IMR-90 (cell line): ENCODE measurements around the gene PCCA. TPM values are rescaled to one million over a fixed set of nuclear protein-coding genes. Genes with fewer than 3 reads are reported as not detected.

ENCODE experiments used
- ATAC-seq: fragments of 200-7000 bp; cut with Tn5 transposase; 2 replicates; pipeline ENCODE4 v1.9.1; 2020; ENCODE audit warnings: low read depth, mild to moderate bottlenecking, moderate library complexity
- BruUV-seq: library from RNA; stranded (reverse); fragments of 400-500 nt; replicated peaks from 2 replicates; lab custom pipeline; 2021; lab: Mats Ljungman, UMichigan
- CTCF ChIA-PET: fragments of 300-600 bp; formaldehyde crosslinking; extraction: SDS; loops from one replicate; lab custom pipeline; 2021; ENCODE audit warnings: antibody characterized with exemption; lab: Yijun Ruan, JAX
- POLR2A ChIA-PET: fragments of 300-600 bp; sonication (Branson Sonifier 250); formaldehyde crosslinking; loops from one replicate; lab custom pipeline; 2022; ENCODE audit warnings: antibody characterized with exemption; ENCODE audit not compliant: unreplicated experiment; lab: Charles Lee
- DNase-seq: peaks from one replicate; pipeline ENCODE4 v3.0.0; 2013
- H2AFZ ChIP-seq: replicated peaks from 2 replicates; pipeline ENCODE3; 2013; ENCODE audit warnings: low read length, mild to moderate bottlenecking; ENCODE audit not compliant: poor library complexity
- H2AK5ac ChIP-seq: 2 replicates; pipeline ENCODE4 v1.6.1; 2013; ENCODE audit warnings: low read depth, low read length, inconsistent platforms
- H2AK9ac ChIP-seq: replicated peaks from 2 replicates; pipeline ENCODE3; 2013; ENCODE audit warnings: mild to moderate bottlenecking, low read depth, low read length, moderate library complexity; ENCODE audit not compliant: poor library complexity
- H2BK120ac ChIP-seq: 2 replicates; pipeline ENCODE4 v1.6.1; 2013; ENCODE audit warnings: low read depth, low read length, inconsistent platforms
- H2BK15ac ChIP-seq: 3 replicates; pipeline ENCODE4 v1.6.1; 2013; ENCODE audit warnings: low read depth, low read length, inconsistent platforms
- H2BK20ac ChIP-seq: 2 replicates; pipeline ENCODE4 v1.6.1; 2013; ENCODE audit warnings: low read depth, mild to moderate bottlenecking, inconsistent platforms, low read length, moderate library complexity
- H2BK5ac ChIP-seq: 2 replicates; pipeline ENCODE4 v1.6.1; 2013; ENCODE audit warnings: mild to moderate bottlenecking, low read depth, low read length, inconsistent platforms; ENCODE audit not compliant: poor library complexity, severe bottlenecking
- H3K14ac ChIP-seq: replicated peaks from 2 replicates; pipeline ENCODE4 v1.6.1; 2013; ENCODE audit warnings: low read depth, low read length, inconsistent platforms
- H3K18ac ChIP-seq: 2 replicates; pipeline ENCODE4 v1.6.1; 2013; ENCODE audit warnings: low read depth, low read length, control low read depth
- H3K23ac ChIP-seq: 2 replicates; pipeline ENCODE4 v1.6.1; 2013; ENCODE audit warnings: low read depth, low read length, inconsistent platforms
- H3K27ac ChIP-seq: 2 replicates; pipeline ENCODE4 v1.5.1; 2013; ENCODE audit warnings: mild to moderate bottlenecking, control low read depth, low read length; ENCODE audit not compliant: insufficient read depth
- H3K27me3 ChIP-seq: 2 replicates; pipeline ENCODE4 v1.6.1; 2013; ENCODE audit warnings: low read length; ENCODE audit not compliant: control insufficient read depth, insufficient read depth
- H3K36me3 ChIP-seq: 2 replicates; pipeline ENCODE4 v1.6.1; 2013; ENCODE audit warnings: low read length, mixed read lengths; ENCODE audit not compliant: control insufficient read depth, insufficient read depth
- H3K4ac ChIP-seq: 2 replicates; pipeline ENCODE4 v1.6.1; 2013; ENCODE audit warnings: low read depth, low read length, inconsistent platforms
- H3K4me1 ChIP-seq: 2 replicates; pipeline ENCODE4 v1.6.1; 2013; ENCODE audit warnings: low read length, mixed read lengths; ENCODE audit not compliant: control insufficient read depth, insufficient read depth
- H3K4me2 ChIP-seq: 2 replicates; pipeline ENCODE4 v1.6.1; 2013; ENCODE audit warnings: low read depth, mild to moderate bottlenecking, control low read depth, low read length, moderate library complexity
- H3K4me3 ChIP-seq: 2 replicates; pipeline ENCODE4 v1.5.1; 2013; ENCODE audit warnings: low read depth, mild to moderate bottlenecking, control low read depth, low read length, moderate library complexity; ENCODE audit not compliant: insufficient read depth
- H3K56ac ChIP-seq: 2 replicates; pipeline ENCODE4 v1.6.1; 2013; ENCODE audit warnings: low read length, inconsistent platforms; ENCODE audit not compliant: insufficient read depth; ENCODE audit errors: extremely low read depth
- H3K79me1 ChIP-seq, 2 experiments: 2 replicates each; pipeline ENCODE4 v1.6.1; 2013; ENCODE audit warnings: low read length in 2 of 2, inconsistent platforms in 1 of 2, low read depth in 1 of 2
- H3K9ac ChIP-seq: 2 replicates; pipeline ENCODE4 v1.6.1; 2013; ENCODE audit warnings: low read depth, low read length, control low read depth
- H3K9me1 ChIP-seq: 2 replicates; pipeline ENCODE4 v1.6.1; 2013; ENCODE audit warnings: low read length, inconsistent platforms; ENCODE audit not compliant: insufficient read depth
- H3K9me3 ChIP-seq: 2 replicates; pipeline ENCODE4 v1.6.1; 2013; ENCODE audit warnings: low read length; ENCODE audit not compliant: control insufficient read depth, insufficient read depth
- H4K20me1 ChIP-seq: 2 replicates; pipeline ENCODE4 v1.6.1; 2013; ENCODE audit warnings: low read length, inconsistent platforms; ENCODE audit not compliant: insufficient read depth
- H4K5ac ChIP-seq: 2 replicates; pipeline ENCODE4 v1.6.1; 2013; ENCODE audit warnings: mild to moderate bottlenecking, low read depth, low read length, control low read depth
- H4K8ac ChIP-seq, 2 experiments: 2 replicates each; pipeline ENCODE4 v1.6.1; 2013; ENCODE audit warnings: low read depth in 2 of 2, low read length in 2 of 2, control low read depth in 1 of 2, inconsistent platforms in 1 of 2
- H4K91ac ChIP-seq: 2 replicates; pipeline ENCODE4 v1.6.1; 2013; ENCODE audit warnings: low read depth, low read length, inconsistent platforms; ENCODE audit not compliant: insufficient read depth
- BHLHE40 ChIP-seq: fragments of 150-350 bp; IDR thresholded peaks from 2 replicates; pipeline ENCODE4 v1.6.1; 2016; ENCODE audit warnings: mild to moderate bottlenecking, low read depth, low read length
- CHD1 ChIP-seq: IDR thresholded peaks from 2 replicates; pipeline ENCODE4 v1.6.1; 2012; ENCODE audit warnings: low read depth, low read length, improper control_type of control experiment
- CTCF ChIP-seq: conservative IDR thresholded peaks from 2 replicates; pipeline ENCODE4 v1.5.1; 2012; ENCODE audit warnings: mild to moderate bottlenecking, low read depth, low read length, improper control_type of control experiment
- FOS ChIP-seq: fragments of 150-350 bp; IDR thresholded peaks from 2 replicates; pipeline ENCODE4 v1.6.1; 2016; ENCODE audit warnings: low read depth, low read length
- MAFK ChIP-seq: IDR thresholded peaks from 2 replicates; pipeline ENCODE4 v1.6.1; 2012; ENCODE audit warnings: low read depth, low read length, improper control_type of control experiment
- MAZ ChIP-seq: IDR thresholded peaks from 2 replicates; pipeline ENCODE4 v1.6.1; 2012; ENCODE audit warnings: low read depth, mild to moderate bottlenecking, low read length, improper control_type of control experiment, moderate library complexity, borderline replicate concordance
- NFE2L2 ChIP-seq: fragments of 150-350 bp; IDR thresholded peaks from 2 replicates; pipeline ENCODE4 v1.6.1; 2016; ENCODE audit warnings: low read depth, mild to moderate bottlenecking, low read length
- POLR2A ChIP-seq: IDR thresholded peaks from 2 replicates; pipeline ENCODE4 v1.6.1; 2012; ENCODE audit warnings: mild to moderate bottlenecking, low read depth, low read length
- RAD21 ChIP-seq: IDR thresholded peaks from 2 replicates; pipeline ENCODE4 v1.6.1; 2012; ENCODE audit warnings: low read length, improper control_type of control experiment
- SMC3 ChIP-seq: fragments of 150-350 bp; IDR thresholded peaks from 2 replicates; pipeline ENCODE4 v1.6.1; 2016; ENCODE audit warnings: low read depth, mild to moderate bottlenecking, antibody characterized with exemption, low read length, moderate library complexity
- WGBS, 2 experiments: methylation state at CpG; one replicate each; pipeline versions ENCODE4 v1.1.5 to v1.1.7; 2013; ENCODE audit warnings: missing lambda C conversion rate in 2 of 2; ENCODE audit not compliant: insufficient read length in 1 of 2; ENCODE audit errors: extremely low coverage in 2 of 2; 5-methylcytosine and 5-hydroxymethylcytosine counted together
- dilution Hi-C: fragments of 300-500 bp; cut with HindIII; formaldehyde crosslinking; loops from one replicate; pipeline ENCODE4 v1.14.3; 2018; ENCODE audit warnings: low sequenced_read_pairs; ENCODE audit not compliant: unreplicated experiment
- in situ Hi-C: fragments of 300-500 bp; cut with MboI; formaldehyde crosslinking; loops from 3 replicates; pipeline ENCODE4 v1.14.3; 2019; ENCODE audit warnings: low sequenced_read_pairs, inconsistent platforms, mixed read lengths
- intact Hi-C: fragments of 100-400 bp; cut with micrococcal nuclease; formaldehyde crosslinking; loops from 2 replicates; pipeline ENCODE4 v1.10.0; 2022
- polyA plus RNA-seq, 3 experiments: library from polyadenylated mRNA; depleted of rRNA; stranded (reverse); fragments of >200 nt; gene quantifications; 2 replicates each; pipeline ENCODE4 v1.2.3, GENCODE V29; 2012; ENCODE audit warnings: low replicate concordance in 1 of 3
- total RNA-seq: library from RNA; depleted of rRNA; stranded (reverse); fragments of >200 nt; gene quantifications from 2 replicates; pipeline ENCODE4 v1.2.3, GENCODE V29; 2012
- TF ChIP-seq, protein P1 (sequence below): fragments of 150-350 bp; IDR thresholded peaks from 2 replicates; pipeline ENCODE4 v1.6.1; 2016; ENCODE audit warnings: low read depth, mild to moderate bottlenecking, low read length, moderate library complexity, borderline replicate concordance
- TF ChIP-seq, protein P2 (sequence below): fragments of 150-350 bp; IDR thresholded peaks from 2 replicates; pipeline ENCODE4 v1.6.1; 2017; ENCODE audit warnings: mild to moderate bottlenecking, antibody characterized with exemption, low read length, low read depth

PCCA gene
- total and polyA plus RNA-seq, 2 of the 4 experiments (the other 2 are of a cell fraction): 7.6 to 24.0 TPM

GRCh38 chr13:100314132-100314910 lies 225.4 kb downstream of the PCCA start:
- H3K4ac ChIP-seq: no peak overlapping the region
- no peak overlapping the region for H2BK5ac ChIP-seq
- H3K27ac ChIP-seq: no peak overlapping the region
- no peak overlapping the region for H4K8ac ChIP-seq
- no peak overlapping the region for H2AK9ac ChIP-seq
- H4K91ac ChIP-seq: no peak overlapping the region
- H3K4me2 ChIP-seq: no peak overlapping the region
- no peak overlapping the region for H2AFZ ChIP-seq
- dilution Hi-C loops: no loop called here
- no peak overlapping the region for H3K14ac ChIP-seq
- CTCF ChIA-PET: no interaction called here
- H3K18ac ChIP-seq: no peak overlapping the region
- H3K27me3 ChIP-seq: no peaks in the 10 kb centered on the region
- H3K4me3 ChIP-seq: no peak overlapping the region
- H2BK15ac ChIP-seq: no peak overlapping the region
- in situ Hi-C loops: no loop called here
- intact Hi-C loops: no loop called here
- no peak overlapping the region for H3K9ac ChIP-seq
- POLR2A ChIA-PET: interaction anchor here (0.6 kb wide), 1 partner anchor 977 kb away, joined by 7 read pairs; no protein-coding TSS in a partner anchor
- H2BK120ac ChIP-seq: no peak overlapping the region
- BruUV-seq: no TSS peak
- H2AK5ac ChIP-seq: no peak overlapping the region
- H3K9me3 ChIP-seq: no peaks in the 10 kb centered on the region
- H3K9me1 ChIP-seq: 0 out of 2 replicates have a peak, but pooled peaks cover 3% of the 10 kb centered on the region
- no peak overlapping the region for H2BK20ac ChIP-seq
- no peaks in the 10 kb centered on the region; a peak in 1 of 4 replicates for H3K79me1 ChIP-seq
- H3K56ac ChIP-seq: no peak overlapping the region
- WGBS, 2 experiments: no CpG with 5 or more reads among the region's 2 CpGs
- TF ChIP-seq, protein P1, sequence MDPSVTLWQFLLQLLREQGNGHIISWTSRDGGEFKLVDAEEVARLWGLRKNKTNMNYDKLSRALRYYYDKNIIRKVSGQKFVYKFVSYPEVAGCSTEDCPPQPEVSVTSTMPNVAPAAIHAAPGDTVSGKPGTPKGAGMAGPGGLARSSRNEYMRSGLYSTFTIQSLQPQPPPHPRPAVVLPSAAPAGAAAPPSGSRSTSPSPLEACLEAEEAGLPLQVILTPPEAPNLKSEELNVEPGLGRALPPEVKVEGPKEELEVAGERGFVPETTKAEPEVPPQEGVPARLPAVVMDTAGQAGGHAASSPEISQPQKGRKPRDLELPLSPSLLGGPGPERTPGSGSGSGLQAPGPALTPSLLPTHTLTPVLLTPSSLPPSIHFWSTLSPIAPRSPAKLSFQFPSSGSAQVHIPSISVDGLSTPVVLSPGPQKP: no peak
- no peak for TF ChIP-seq MAZ
- TF ChIP-seq SMC3: no peak
- no peak for TF ChIP-seq FOS
- TF ChIP-seq BHLHE40: no peak
- no peak for TF ChIP-seq MAFK
- no peak for TF ChIP-seq CHD1
- no peak for TF ChIP-seq CTCF
- TF ChIP-seq NFE2L2: no peak
- no peak for TF ChIP-seq RAD21
- no peak for TF ChIP-seq POLR2A
- TF ChIP-seq, protein P2, sequence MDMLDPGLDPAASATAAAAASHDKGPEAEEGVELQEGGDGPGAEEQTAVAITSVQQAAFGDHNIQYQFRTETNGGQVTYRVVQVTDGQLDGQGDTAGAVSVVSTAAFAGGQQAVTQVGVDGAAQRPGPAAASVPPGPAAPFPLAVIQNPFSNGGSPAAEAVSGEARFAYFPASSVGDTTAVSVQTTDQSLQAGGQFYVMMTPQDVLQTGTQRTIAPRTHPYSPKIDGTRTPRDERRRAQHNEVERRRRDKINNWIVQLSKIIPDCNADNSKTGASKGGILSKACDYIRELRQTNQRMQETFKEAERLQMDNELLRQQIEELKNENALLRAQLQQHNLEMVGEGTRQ: no peak
- no peak overlapping the region for H3K23ac ChIP-seq
- H4K5ac ChIP-seq: no peak overlapping the region
- peaks cover 7% of the 10 kb centered on the region; the same call in 1 of the 2 replicates for H3K36me3 ChIP-seq
- DNase-seq: no peak
- H4K20me1 ChIP-seq: no peaks in the 10 kb centered on the region
- H3K4me1 ChIP-seq: no peaks in the 10 kb centered on the region
- no peak for ATAC-seq
